Activated CD8-positive, alpha-beta memory T cell treated with anti-CD3 and anti-CD28 coated beads, Interleukin-2, amount 50 U/mL, for 24 hours (primary cell): Measurements from ENCODE around the gene BCAR3.
"Not testable (repeated sequence)": the region's sequence is repeated elsewhere in the genome, so short reads cannot be mapped to it uniquely, and the experiment has no call there.

Source experiments
- DNase-seq: peaks from one replicate; pipeline ENCODE4 v3.0.0-alpha.2; 2020; ENCODE audit errors: extremely low read depth

BCAR3 gene

DNA sequence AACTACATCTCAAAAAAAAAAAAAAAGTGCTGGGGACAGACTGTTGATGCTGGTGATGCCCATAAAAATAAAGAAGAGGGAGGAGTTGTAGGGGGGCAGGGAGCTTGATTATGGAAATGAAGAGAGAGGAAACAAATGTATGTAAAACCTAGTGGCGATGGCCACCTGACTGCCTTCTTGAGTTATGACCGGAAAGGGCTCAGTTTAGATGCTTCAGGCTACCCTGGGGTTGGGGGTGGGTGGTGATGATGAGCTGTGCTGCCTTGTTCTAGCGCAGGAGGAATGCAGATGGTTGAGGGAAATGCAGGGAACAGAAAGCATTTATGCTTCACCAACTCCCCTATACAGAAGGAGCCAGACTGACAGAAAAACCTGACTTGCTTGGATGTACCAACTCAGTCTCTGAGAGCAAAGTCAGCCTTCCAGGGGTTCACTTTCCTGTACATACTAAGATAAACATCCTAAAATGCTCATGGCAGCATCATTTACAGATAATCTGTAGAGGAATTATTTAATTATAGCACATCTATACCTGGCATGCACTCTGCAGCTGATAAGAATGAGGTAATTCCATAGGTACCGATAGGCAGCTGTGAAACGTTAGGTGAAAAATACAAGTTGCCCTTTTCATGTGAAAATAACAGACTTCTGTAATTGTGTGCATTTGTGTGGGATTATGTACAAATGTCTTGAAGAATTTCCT lies 8.0 kb upstream of the BCAR3 start:
- DNase-seq, result no peak

DNA sequence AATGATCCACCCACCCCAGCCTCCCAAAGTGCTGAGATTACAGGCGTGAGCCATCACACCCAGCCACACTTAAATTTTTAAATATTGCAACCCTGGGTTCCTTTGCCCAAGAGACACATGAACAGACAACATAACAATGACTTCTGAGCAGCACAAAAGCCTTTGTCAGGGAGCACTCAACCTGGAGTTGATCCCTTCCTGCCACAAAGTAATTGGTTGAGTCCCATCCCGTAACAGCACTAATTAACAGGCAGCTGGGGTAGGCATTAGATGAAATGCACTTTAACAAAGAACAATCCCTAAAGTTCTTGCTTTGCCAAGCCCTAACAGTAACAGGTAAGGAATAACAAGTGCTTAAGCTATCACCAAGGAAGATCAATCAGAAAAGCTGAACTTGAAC lies 5.9 kb upstream of the BCAR3 start:
- DNase-seq, result no peak

- no peak for DNase-seq
Observed at GRCh38 chr1:93686504-93687250, 5.0 kb upstream of the BCAR3 start.

DNA sequence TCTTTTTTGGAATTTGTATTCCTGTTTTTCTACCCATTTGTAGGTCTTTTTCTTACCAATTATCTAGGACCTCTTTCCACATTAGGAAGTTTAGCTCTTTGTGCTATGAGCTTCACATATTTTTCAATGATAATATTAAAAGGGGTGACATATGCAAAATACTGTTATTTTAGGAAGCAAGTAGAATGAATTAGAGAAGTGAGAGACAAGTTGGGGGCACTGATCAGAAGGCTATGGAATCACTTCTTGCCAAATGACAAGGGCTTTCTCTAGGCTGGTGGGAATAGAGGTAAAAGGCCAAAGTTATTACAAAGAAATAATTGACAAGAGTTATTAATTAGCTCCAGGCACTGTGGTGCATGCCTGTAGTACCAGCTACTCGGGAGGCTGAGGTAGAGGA lies 4.3 kb upstream of the BCAR3 start:
- no peak for DNase-seq

DNA sequence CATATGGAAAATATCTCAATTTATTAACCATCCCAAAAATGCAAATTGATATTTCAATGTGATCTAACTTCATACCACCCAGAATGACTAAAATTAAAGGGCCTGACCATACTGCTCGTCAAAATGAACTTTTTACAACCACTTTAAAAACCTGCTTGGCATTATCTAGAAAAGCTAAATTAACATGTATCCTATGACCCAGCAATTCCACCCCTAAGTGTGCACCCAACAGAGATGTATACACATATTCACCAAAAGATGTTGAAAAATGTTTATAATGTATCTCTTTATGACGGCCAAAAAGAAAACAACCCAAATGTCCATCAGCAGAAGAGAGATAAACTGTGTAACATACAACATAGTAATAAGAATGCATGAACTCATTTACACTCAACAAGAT lies 1.6 kb upstream of the BCAR3 start:
- no peak for DNase-seq

GRCh38 chr1:93681989-93682412 lies 364 bp upstream of the BCAR3 start:
- no peak for DNase-seq

- no peak for DNase-seq
Observed at GRCh38 chr1:93680420-93681100, 1.1 kb downstream of the BCAR3 start.

DNA sequence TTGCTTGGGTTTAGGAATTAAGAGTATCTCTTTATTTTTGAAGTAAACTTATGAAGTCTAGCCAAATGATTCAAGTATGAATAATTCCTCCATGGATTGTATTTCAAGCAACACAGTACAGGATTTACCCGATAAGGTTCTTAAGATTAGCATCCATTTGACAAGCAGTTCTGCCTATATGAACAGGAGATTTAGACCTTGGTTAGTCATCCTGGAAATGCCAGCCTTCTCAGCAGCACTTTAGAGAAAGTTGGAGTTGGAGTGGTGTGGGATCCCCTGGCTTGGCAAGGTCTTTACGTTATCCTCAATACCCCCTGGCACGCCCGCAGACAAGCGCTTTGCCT lies 1.6 kb downstream of the BCAR3 start:
- DNase-seq, result no peak

- no peak for DNase-seq
Observed at GRCh38 chr1:93679546-93679945, 2.1 kb downstream of the BCAR3 start.

GRCh38 chr1:93678946-93679480 lies 2.6 kb downstream of the BCAR3 start:
- no peak for DNase-seq

GRCh38 chr1:93678491-93678890 lies 3.1 kb downstream of the BCAR3 start:
- DNase-seq, result no peak

GRCh38 chr1:93677729-93678128 lies 3.9 kb downstream of the BCAR3 start:
- DNase-seq, result no peak

GRCh38 chr1:93676427-93676826 lies 5.2 kb downstream of the BCAR3 start:
- no peak for DNase-seq

DNA sequence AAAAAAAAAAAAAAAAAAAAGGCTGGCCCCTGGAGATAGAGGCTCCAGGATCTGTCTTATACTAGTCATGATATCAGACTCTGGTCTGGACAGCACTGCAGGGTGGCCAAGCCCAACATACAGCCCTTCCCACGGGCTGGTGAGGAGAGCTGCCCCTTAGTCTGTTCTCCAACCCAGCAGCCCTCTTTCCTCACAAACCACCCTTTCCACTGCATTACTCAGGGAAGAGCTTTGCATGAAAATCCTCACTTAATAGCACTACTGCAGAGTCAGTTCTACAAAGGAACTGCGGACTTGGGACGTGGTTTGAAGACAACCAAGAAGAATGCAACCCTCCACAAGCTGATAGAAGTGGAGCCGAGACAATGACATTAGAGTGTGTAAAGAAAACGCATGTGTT lies 5.7 kb downstream of the BCAR3 start:
- DNase-seq, result no peak

GRCh38 chr1:93675271-93675670 lies 6.4 kb downstream of the BCAR3 start:
- DNase-seq, result no peak

DNA sequence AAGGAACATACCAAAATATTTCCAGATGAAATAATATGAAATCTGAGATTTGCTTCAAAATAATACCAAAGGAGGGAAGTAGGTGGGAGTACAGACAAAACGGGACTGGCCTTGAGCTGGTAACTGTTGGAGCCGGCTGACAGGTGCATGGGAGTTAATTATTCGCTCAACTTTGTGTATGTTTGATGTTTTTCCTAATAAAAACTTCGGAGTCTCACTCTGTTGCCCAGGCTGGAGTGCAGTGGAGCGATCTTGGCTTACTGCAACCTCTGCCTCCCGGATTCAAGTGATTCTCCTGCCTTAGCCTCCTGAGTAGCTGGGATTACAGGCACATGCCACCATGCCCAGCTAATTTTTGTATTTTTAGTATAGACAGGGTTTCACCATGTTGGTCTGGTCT lies 7.6 kb downstream of the BCAR3 start:
- DNase-seq, result not testable (repeated sequence)

DNA sequence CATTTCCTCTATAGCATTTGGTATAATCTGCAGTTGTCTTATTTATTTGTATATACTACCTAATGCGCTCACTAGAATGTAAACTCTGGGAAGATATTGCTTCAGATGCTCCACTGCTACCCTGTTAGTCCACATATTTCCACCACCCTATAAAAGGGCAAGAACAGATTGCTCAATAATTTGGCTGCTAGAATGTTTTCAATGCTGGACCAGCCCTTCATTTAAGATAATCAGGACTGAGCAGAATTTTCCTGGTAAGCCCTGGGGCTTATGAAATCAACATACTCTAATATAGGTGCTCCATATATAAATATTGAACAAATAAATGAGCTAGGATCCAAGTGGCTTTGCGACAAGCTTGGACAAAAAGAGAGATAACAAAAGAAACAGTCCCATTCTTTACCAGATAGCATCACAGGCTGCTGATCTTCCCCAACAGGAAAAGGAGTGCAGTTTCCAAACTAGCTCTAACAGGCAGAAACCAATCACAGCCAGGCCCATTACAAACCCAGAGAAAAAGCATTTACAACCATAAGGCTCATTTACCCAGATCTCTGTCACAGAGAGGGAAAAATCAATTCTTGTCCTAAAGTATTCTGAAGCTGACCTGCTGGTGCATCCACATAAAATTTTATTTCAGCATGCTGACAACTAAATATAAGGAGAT lies 8.3 kb downstream of the BCAR3 start:
- no peak for DNase-seq

- DNase-seq, result no peak
Observed at GRCh38 chr1:93672477-93673162, 9.0 kb downstream of the BCAR3 start.

DNA sequence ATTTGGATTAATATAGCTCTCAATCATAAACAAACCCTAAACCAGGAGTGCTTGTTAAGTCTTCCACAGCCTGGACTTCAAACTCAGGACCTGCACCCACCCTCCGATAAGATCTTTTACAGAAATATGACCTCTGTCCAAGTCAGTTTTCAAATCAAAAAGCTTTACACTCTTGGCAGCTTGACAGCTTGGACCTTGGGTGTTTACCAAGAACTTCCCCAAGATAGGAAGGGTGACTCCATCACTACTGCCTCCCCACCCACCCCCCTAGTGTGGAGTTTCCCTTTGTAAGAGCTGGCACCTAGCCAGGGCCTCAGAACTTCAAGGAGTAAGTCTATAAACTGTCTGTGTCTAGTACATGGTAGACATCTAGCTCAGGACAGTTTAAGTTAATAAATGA lies 9.6 kb downstream of the BCAR3 start:
- DNase-seq, result no peak

GRCh38 chr1:93671099-93671621 lies 10.5 kb downstream of the BCAR3 start:
- DNase-seq, result no peak

- no peak for DNase-seq
Observed at GRCh38 chr1:93670141-93670540, 11.5 kb downstream of the BCAR3 start.
